ENCODE data around the gene RHBDF2. TPM values are rescaled to one million over a fixed set of nuclear protein-coding genes. Genes with fewer than 3 reads are reported as not detected.

RHBDF2 gene
- total and polyA plus RNA-seq, 2 experiments from 2014 or later = 4.9 to 11.0 TPM

GRCh38 chr17:76446449-76447231, 54.6 kb downstream of the RHBDF2 start:
- H3K79me2 ChIP-seq = peaks cover 97% of the 10 kb centered on the region
- H3K9me3 ChIP-seq (ENCODE audit: low read depth) = no peaks in the 10 kb centered on the region
- H3K27me3 ChIP-seq = no peaks in the 10 kb centered on the region
- H2AFZ ChIP-seq = no peak overlapping the region
- no peaks in the 10 kb centered on the region for H3K36me3 ChIP-seq (replicated peaks; ENCODE audit: insufficient read depth, low read depth)
- peak overlapping the region; percentile 43 for H3K4me2 ChIP-seq
- WGBS (ENCODE audit: low lambda C conversion rate, missing lambda C conversion rate) = 59% methylated on average over 9 of the region's 9 CpGs
- H3K27ac ChIP-seq = peak overlapping the region; percentile 18
- H4K20me1 ChIP-seq (ENCODE audit: insufficient read depth, poor library complexity, severe bottlenecking) = peaks cover 51% of the 10 kb centered on the region
- DNase-seq (ENCODE audit: low spot score) = peak; percentile 73
- TF ChIP-seq EZH2phosphoT487 (IDR thresholded peaks at IDR 0.05; ENCODE audit: low read depth, severe bottlenecking, unreplicated experiment) (no peak), EZH2 (IDR thresholded peaks at IDR 0.05; ENCODE audit: borderline replicate concordance) (no peak), CTCF (IDR thresholded peaks at IDR 0.05; ENCODE audit: poor library complexity) (no peak)
- H3K4me1 ChIP-seq (ENCODE audit: insufficient read depth) = peaks cover 26% of the 10 kb centered on the region
- no peak overlapping the region for H3K4me3 ChIP-seq
- no peaks in the 10 kb centered on the region for H3K9me2 ChIP-seq (replicated peaks; ENCODE audit: insufficient read depth)

DNA sequence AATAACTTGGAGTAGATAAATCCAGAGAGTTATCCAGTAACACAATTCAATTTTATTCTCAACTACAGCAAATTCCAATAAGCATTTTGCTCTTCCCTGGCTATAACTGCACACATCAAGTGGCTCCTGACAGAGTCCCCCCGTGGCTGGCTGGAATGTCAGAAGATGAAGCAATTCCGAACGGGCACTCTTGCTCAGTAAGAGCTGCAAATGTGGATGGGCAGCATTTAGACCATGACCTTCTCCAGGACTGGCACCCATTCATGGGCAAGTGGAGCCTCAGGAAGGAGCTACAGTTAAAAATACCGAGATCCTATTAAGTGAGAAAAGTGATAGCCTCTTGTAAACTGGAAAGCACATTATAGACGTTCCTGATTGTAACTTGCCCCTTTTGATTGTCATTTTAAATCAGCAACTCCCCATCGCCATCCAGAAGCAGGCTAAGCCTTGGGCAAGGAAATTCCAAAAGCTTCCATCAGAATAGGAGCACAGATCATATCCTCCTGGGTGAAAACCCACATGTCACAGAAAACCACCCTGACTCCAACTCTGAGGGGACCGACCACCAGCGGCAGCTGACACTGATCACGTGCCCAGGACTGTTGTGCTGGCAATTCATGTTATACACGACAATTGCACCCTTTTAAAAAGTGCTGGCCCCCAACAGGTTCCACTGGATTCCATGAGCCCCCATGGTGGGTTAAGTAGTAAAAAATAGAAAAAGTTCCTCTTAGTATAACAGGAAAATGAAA, 55.4 kb downstream of the RHBDF2 start:
- no peaks in the 10 kb centered on the region for H3K27me3 ChIP-seq
- peaks cover 44% of the 10 kb centered on the region for H4K20me1 ChIP-seq (ENCODE audit: insufficient read depth, poor library complexity, severe bottlenecking)
- H2AFZ ChIP-seq = no peak overlapping the region
- H3K9me2 ChIP-seq (replicated peaks; ENCODE audit: insufficient read depth) = no peaks in the 10 kb centered on the region
- H3K4me1 ChIP-seq (ENCODE audit: insufficient read depth) = peaks cover 19% of the 10 kb centered on the region
- no peaks in the 10 kb centered on the region for H3K9me3 ChIP-seq (ENCODE audit: low read depth)
- H3K4me2 ChIP-seq = peak overlapping the region; percentile 43
- no peaks in the 10 kb centered on the region for H3K36me3 ChIP-seq (replicated peaks; ENCODE audit: insufficient read depth, low read depth)
- peak overlapping the region; percentile 18 for H3K27ac ChIP-seq
- 62% methylated on average over 10 of the region's 10 CpGs for WGBS (ENCODE audit: low lambda C conversion rate, missing lambda C conversion rate)
- H3K4me3 ChIP-seq = no peak overlapping the region
- DNase-seq (ENCODE audit: low spot score) = no peak
- TF ChIP-seq CTCF (IDR thresholded peaks at IDR 0.05; ENCODE audit: poor library complexity) = no peak
- TF ChIP-seq EZH2 (IDR thresholded peaks at IDR 0.05; ENCODE audit: borderline replicate concordance) = no peak
- TF ChIP-seq EZH2phosphoT487 (IDR thresholded peaks at IDR 0.05; ENCODE audit: low read depth, severe bottlenecking, unreplicated experiment) = no peak
- peaks cover 97% of the 10 kb centered on the region for H3K79me2 ChIP-seq

DNA sequence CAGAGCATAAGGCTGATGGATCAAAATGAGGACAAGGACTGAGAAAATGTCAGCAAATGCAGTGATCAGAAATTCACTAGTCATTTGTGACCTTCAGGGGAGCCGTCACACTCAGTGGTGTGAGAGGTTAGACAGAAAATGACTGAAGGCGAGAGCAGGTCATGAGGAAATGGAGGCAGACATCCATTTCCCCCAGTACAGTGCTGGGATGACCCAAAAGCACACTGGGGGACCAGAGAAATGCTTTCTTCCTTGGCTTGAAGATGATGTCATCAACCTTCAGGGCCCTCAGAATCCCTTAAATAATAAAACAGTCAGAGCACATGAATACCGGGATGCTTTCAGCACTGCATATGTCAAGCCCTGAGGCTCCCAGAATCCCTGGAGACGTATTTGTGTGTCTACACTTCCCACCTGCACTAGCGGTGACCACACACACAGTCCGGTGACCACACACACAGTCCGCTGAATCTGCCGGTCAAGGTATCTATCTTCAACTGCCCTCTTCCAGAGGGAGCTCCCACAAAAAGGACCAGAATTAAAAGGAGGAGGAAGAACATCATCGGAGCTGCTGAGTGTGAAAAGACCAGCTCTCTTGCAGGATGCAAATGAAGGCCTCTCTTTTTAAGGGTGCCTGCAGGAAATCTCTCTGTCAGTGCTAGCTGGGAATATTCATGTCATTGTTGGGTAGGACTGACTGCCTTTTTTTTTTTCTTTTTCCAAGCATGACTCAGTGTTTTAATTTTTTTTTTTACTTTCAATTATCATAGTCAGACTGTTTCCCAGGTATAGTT, 56.5 kb downstream of the RHBDF2 start:
- Histone ChIP-seq H3K4me3 (no peak overlapping the region), H3K27me3 (no peaks in the 10 kb centered on the region), H3K27ac (no peak overlapping the region), H3K79me2 (peaks cover 97% of the 10 kb centered on the region), H4K20me1 (ENCODE audit: insufficient read depth, poor library complexity, severe bottlenecking) (peaks cover 41% of the 10 kb centered on the region), H2AFZ (no peak overlapping the region), H3K4me2 (no peak overlapping the region), H3K36me3 (replicated peaks; ENCODE audit: insufficient read depth, low read depth) (no peaks in the 10 kb centered on the region), H3K9me3 (ENCODE audit: low read depth) (no peaks in the 10 kb centered on the region), H3K4me1 (ENCODE audit: insufficient read depth) (peaks cover 19% of the 10 kb centered on the region), H3K9me2 (replicated peaks; ENCODE audit: insufficient read depth) (no peaks in the 10 kb centered on the region)
- WGBS (ENCODE audit: low lambda C conversion rate, missing lambda C conversion rate) = 66% methylated on average over 9 of the region's 9 CpGs
- no peak for DNase-seq (ENCODE audit: low spot score)
- TF ChIP-seq CTCF (IDR thresholded peaks at IDR 0.05; ENCODE audit: poor library complexity) (no peak), EZH2phosphoT487 (IDR thresholded peaks at IDR 0.05; ENCODE audit: low read depth, severe bottlenecking, unreplicated experiment) (no peak), EZH2 (IDR thresholded peaks at IDR 0.05; ENCODE audit: borderline replicate concordance) (no peak)
